ENCODE measurements around the gene MAD1L1.

MAD1L1 gene

DNA sequence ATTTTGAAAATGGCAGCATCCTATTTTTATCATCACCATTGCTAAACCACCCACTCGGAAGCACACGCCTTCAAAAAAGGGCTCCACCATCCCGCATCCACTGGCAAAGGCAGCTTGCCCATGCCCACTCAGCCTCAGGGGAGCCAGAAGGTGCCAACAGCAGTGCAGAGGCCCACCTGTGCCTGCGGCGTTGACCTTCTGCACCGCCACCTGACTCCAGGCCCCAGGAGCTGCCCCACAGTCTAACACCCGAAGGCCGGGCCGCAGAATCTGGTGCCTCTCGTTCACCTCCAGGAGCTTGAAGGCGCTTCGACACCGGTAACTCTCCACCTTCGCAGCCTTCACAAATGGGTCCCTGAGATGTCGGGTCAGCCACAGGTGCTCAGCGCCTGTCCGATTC lies 6.5 kb upstream of the MAD1L1 start:
- H3K4me3 ChIP-seq (ENCODE audit: low read length in 2 of 2), result no peak overlapping the region
- H3K9ac ChIP-seq (ENCODE audit: low read length in 2 of 2), result no peak overlapping the region
- no peaks in the 10 kb centered on the region for H3K27me3 ChIP-seq (ENCODE audit: control insufficient read depth in 1 of 2, insufficient read depth in 2 of 2, low read length in 2 of 2)
- no peak overlapping the region for H3K27ac ChIP-seq (ENCODE audit: low read length)
- peaks cover 18% of the 10 kb centered on the region for H3K4me1 ChIP-seq (ENCODE audit: control insufficient read depth, insufficient read depth, low read length)
- no peaks in the 10 kb centered on the region for H3K9me3 ChIP-seq (ENCODE audit: control insufficient read depth in 2 of 2, low read length in 2 of 2)
- peaks cover 22 to 32% of the 10 kb centered on the region in 2 donors for H3K36me3 ChIP-seq (ENCODE audit: control insufficient read depth in 2 of 2, insufficient read depth in 2 of 2, low read length in 2 of 2)

DNA sequence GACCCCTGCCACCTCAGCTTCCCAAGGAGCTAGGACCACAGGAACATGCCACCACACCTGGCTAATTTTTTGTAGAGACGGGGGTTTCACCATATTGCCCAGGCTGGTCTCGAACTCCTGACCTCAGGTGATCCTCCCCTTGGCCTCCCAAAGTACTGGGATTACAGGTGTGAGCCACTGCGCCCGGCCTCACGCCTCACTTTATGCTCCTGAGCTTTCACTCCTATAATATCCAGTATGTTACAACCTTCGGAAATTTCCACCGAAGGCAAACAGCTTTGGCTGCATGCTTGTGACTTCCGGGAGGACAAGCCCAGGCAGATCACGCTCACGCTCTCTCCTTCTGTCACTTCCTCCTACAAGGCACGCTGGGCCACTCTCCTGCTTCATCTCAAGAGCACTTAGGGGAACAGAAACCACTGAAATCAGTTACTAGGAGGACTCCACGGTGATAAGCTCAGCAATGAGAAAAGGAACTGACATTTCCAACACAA lies 4.4 kb upstream of the MAD1L1 start:
- H3K4me3 ChIP-seq (ENCODE audit: low read length in 2 of 2), result no peak overlapping the region
- H3K9ac ChIP-seq (ENCODE audit: low read length in 2 of 2), result no peak overlapping the region
- peaks cover 22 to 33% of the 10 kb centered on the region in 2 donors for H3K36me3 ChIP-seq (ENCODE audit: control insufficient read depth in 2 of 2, insufficient read depth in 2 of 2, low read length in 2 of 2)
- H3K27ac ChIP-seq (ENCODE audit: low read length), result no peak overlapping the region
- H3K27me3 ChIP-seq (ENCODE audit: control insufficient read depth in 1 of 2, insufficient read depth in 2 of 2, low read length in 2 of 2), result no peaks in the 10 kb centered on the region
- peaks cover 22% of the 10 kb centered on the region for H3K4me1 ChIP-seq (ENCODE audit: control insufficient read depth, insufficient read depth, low read length)
- no peaks in the 10 kb centered on the region for H3K9me3 ChIP-seq (ENCODE audit: control insufficient read depth in 2 of 2, low read length in 2 of 2)

- Histone ChIP-seq H3K4me1 (ENCODE audit: control insufficient read depth, insufficient read depth, low read length) (peaks cover 26% of the 10 kb centered on the region), H3K36me3 (ENCODE audit: control insufficient read depth in 2 of 2, insufficient read depth in 2 of 2, low read length in 2 of 2) (peaks cover 22 to 30% of the 10 kb centered on the region in 2 donors), H3K27me3 (ENCODE audit: control insufficient read depth in 1 of 2, insufficient read depth in 2 of 2, low read length in 2 of 2) (no peaks in the 10 kb centered on the region), H3K4me3 (ENCODE audit: low read length in 2 of 2) (no peak overlapping the region), H3K27ac (ENCODE audit: low read length) (no peak overlapping the region), H3K9me3 (ENCODE audit: control insufficient read depth in 2 of 2, low read length in 2 of 2) (no peaks in the 10 kb centered on the region), H3K9ac (ENCODE audit: low read length in 2 of 2) (no peak overlapping the region)
Observed at GRCh38 chr7:2233926-2234325, 1.2 kb upstream of the MAD1L1 start.

DNA sequence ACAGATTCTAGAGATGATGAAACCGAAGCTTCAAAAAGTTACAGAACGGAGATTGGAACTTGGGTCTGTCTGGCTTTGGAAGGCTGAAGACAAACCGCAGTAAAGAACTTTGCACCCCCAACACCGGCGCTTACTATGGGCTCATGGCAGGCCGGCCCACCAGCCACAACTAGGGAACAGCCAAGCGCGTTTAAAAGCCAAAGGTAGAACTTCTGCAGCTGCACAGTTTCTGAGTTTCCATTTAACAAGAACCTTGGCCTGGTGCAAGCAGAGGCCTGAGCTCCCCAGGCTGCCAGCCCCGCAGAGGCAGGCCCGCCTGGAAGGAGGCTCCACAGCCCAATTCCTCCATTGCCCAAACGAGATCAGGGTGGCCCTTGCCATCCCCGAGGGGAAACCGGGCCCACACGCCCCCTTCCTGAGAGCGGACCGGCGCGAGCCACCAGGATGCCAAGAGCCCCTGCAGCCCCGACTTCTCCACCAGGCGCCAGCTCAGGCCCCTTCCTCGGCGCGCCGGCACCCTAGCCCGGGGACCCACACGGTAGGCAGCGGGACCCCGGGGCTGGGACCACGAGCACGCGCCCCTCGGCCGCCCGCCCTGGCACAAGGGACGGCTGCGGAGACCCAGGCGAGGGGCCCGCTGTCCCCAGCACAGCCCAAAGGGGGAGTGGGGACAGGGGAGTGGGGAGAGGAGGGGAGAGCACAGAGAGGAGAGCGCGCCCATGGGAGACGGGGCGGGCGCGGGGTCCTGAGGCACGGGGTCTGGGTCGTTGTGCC lies 566 bp downstream of the MAD1L1 start:
- Histone ChIP-seq H3K4me3 (ENCODE audit: low read length in 2 of 2) (peak overlapping the region; percentile 88 to 95), H3K9me3 (ENCODE audit: control insufficient read depth in 2 of 2, low read length in 2 of 2) (no peaks in the 10 kb centered on the region), H3K4me1 (ENCODE audit: control insufficient read depth, insufficient read depth, low read length) (peaks cover 26% of the 10 kb centered on the region), H3K27me3 (ENCODE audit: control insufficient read depth in 1 of 2, insufficient read depth in 2 of 2, low read length in 2 of 2) (no peaks in the 10 kb centered on the region), H3K27ac (ENCODE audit: low read length) (peak overlapping the region; percentile 24), H3K9ac (ENCODE audit: low read length in 2 of 2) (peak overlapping the region; percentile 80 to 84), H3K36me3 (ENCODE audit: control insufficient read depth in 2 of 2, insufficient read depth in 2 of 2, low read length in 2 of 2) (peaks cover 11 to 23% of the 10 kb centered on the region in 2 donors)

GRCh38 chr7:2230882-2231281 lies 1.9 kb downstream of the MAD1L1 start:
- Histone ChIP-seq H3K9me3 (ENCODE audit: control insufficient read depth in 2 of 2, low read length in 2 of 2) (no peaks in the 10 kb centered on the region), H3K9ac (ENCODE audit: low read length in 2 of 2) (no peak overlapping the region), H3K36me3 (ENCODE audit: control insufficient read depth in 2 of 2, insufficient read depth in 2 of 2, low read length in 2 of 2) (peaks cover 4 to 19% of the 10 kb centered on the region in 2 donors), H3K4me1 (ENCODE audit: control insufficient read depth, insufficient read depth, low read length) (peaks cover 26% of the 10 kb centered on the region), H3K27me3 (ENCODE audit: control insufficient read depth in 1 of 2, insufficient read depth in 2 of 2, low read length in 2 of 2) (no peaks in the 10 kb centered on the region), H3K4me3 (ENCODE audit: low read length in 2 of 2) (no peak overlapping the region), H3K27ac (ENCODE audit: low read length) (no peak overlapping the region)

DNA sequence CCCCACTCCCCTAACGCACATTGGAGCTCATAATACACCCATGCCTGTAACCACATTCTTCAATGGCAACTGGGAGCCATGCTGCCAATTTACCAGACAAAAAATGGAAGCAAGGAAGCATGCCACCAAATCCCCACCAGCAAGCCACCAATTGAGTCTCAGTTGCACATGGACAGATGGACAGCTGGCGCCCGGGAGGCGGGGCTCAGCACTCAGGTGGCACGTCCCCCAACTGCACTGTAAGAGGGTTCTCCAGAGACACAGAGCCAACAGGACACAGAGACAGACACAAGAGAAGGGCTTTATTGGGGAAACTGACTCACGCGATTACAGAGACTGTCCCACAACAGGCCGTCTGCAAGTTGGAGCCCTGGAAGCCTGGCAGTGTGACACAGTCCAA lies 2.5 kb downstream of the MAD1L1 start:
- Histone ChIP-seq H3K4me1 (ENCODE audit: control insufficient read depth, insufficient read depth, low read length) (peaks cover 26% of the 10 kb centered on the region), H3K4me3 (ENCODE audit: low read length in 2 of 2) (no peak overlapping the region), H3K9me3 (ENCODE audit: control insufficient read depth in 2 of 2, low read length in 2 of 2) (no peaks in the 10 kb centered on the region), H3K27ac (ENCODE audit: low read length) (no peak overlapping the region), H3K36me3 (ENCODE audit: control insufficient read depth in 2 of 2, insufficient read depth in 2 of 2, low read length in 2 of 2) (peaks cover 4 to 24% of the 10 kb centered on the region in 2 donors), H3K9ac (ENCODE audit: low read length in 2 of 2) (no peak overlapping the region), H3K27me3 (ENCODE audit: control insufficient read depth in 1 of 2, insufficient read depth in 2 of 2, low read length in 2 of 2) (no peaks in the 10 kb centered on the region)

DNA sequence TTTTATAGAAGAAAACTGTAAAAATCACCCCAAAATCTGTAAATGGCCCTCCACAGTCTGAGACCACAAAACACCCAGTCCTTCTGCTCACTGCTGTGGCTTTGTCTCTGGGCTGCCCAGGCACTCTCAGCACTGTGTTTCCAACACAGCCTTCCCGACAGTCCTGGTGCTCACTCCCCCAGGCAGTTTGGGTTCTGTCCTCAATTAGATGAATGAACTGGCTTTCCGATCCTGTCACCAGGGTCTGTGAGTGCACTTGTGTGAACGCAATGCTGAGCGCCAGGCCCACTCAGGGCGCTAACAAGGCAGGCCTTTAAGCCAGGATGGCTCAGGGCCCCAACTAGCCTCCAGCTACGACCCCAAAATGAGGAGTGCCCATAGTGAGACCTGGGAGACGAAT lies 3.3 kb downstream of the MAD1L1 start:
- Histone ChIP-seq H3K36me3 (ENCODE audit: control insufficient read depth in 2 of 2, insufficient read depth in 2 of 2, low read length in 2 of 2) (peaks cover 4 to 24% of the 10 kb centered on the region in 2 donors), H3K4me3 (ENCODE audit: low read length in 2 of 2) (no peak overlapping the region), H3K4me1 (ENCODE audit: control insufficient read depth, insufficient read depth, low read length) (peaks cover 26% of the 10 kb centered on the region), H3K9me3 (ENCODE audit: control insufficient read depth in 2 of 2, low read length in 2 of 2) (no peaks in the 10 kb centered on the region), H3K27ac (ENCODE audit: low read length) (no peak overlapping the region), H3K27me3 (ENCODE audit: control insufficient read depth in 1 of 2, insufficient read depth in 2 of 2, low read length in 2 of 2) (no peaks in the 10 kb centered on the region), H3K9ac (ENCODE audit: low read length in 2 of 2) (no peak overlapping the region)

DNA sequence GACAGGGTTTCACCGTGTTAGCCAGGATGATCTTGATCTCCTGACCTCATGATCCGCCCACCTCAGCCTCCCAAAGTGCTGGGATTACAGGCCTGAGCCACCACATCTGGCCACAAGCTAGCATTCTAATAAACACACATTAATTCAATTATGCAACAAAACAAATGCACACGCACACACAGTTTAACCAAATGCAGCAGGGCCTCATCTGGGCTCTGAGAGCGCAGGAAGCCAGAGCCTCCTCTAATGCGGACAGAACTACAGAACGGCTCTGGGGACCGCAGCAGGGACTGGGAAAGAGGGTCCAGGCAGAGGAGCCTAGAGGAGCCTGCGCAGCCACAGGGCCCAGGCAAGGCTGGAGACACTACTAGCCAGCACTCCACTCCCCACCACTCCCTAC lies 3.8 kb downstream of the MAD1L1 start:
- no peak overlapping the region for H3K27ac ChIP-seq (ENCODE audit: low read length)
- H3K4me3 ChIP-seq (ENCODE audit: low read length in 2 of 2), result no peak overlapping the region
- H3K36me3 ChIP-seq (ENCODE audit: control insufficient read depth in 2 of 2, insufficient read depth in 2 of 2, low read length in 2 of 2), result peaks cover 5 to 22% of the 10 kb centered on the region in 2 donors
- no peaks in the 10 kb centered on the region for H3K27me3 ChIP-seq (ENCODE audit: control insufficient read depth in 1 of 2, insufficient read depth in 2 of 2, low read length in 2 of 2)
- H3K9ac ChIP-seq (ENCODE audit: low read length in 2 of 2), result no peak overlapping the region
- peaks cover 26% of the 10 kb centered on the region for H3K4me1 ChIP-seq (ENCODE audit: control insufficient read depth, insufficient read depth, low read length)
- H3K9me3 ChIP-seq (ENCODE audit: control insufficient read depth in 2 of 2, low read length in 2 of 2), result no peaks in the 10 kb centered on the region

- no peak overlapping the region for H3K27ac ChIP-seq (ENCODE audit: low read length)
- no peaks in the 10 kb centered on the region for H3K27me3 ChIP-seq (ENCODE audit: control insufficient read depth in 1 of 2, insufficient read depth in 2 of 2, low read length in 2 of 2)
- H3K9ac ChIP-seq (ENCODE audit: low read length in 2 of 2), result no peak overlapping the region
- peaks cover 5 to 22% of the 10 kb centered on the region in 2 donors for H3K36me3 ChIP-seq (ENCODE audit: control insufficient read depth in 2 of 2, insufficient read depth in 2 of 2, low read length in 2 of 2)
- H3K4me1 ChIP-seq (ENCODE audit: control insufficient read depth, insufficient read depth, low read length), result peaks cover 17% of the 10 kb centered on the region
- H3K4me3 ChIP-seq (ENCODE audit: low read length in 2 of 2), result no peak overlapping the region
- H3K9me3 ChIP-seq (ENCODE audit: control insufficient read depth in 2 of 2, low read length in 2 of 2), result no peaks in the 10 kb centered on the region
Observed at GRCh38 chr7:2227699-2228098, 5.0 kb downstream of the MAD1L1 start.

GRCh38 chr7:2225830-2226229 lies 6.9 kb downstream of the MAD1L1 start:
- H3K36me3 ChIP-seq (ENCODE audit: control insufficient read depth in 2 of 2, insufficient read depth in 2 of 2, low read length in 2 of 2), result peaks cover 10 to 31% of the 10 kb centered on the region in 2 donors
- no peak overlapping the region for H3K27ac ChIP-seq (ENCODE audit: low read length)
- no peak overlapping the region for H3K4me3 ChIP-seq (ENCODE audit: low read length in 2 of 2)
- no peaks in the 10 kb centered on the region for H3K27me3 ChIP-seq (ENCODE audit: control insufficient read depth in 1 of 2, insufficient read depth in 2 of 2, low read length in 2 of 2)
- peaks cover 3% of the 10 kb centered on the region for H3K4me1 ChIP-seq (ENCODE audit: control insufficient read depth, insufficient read depth, low read length)
- no peaks in the 10 kb centered on the region for H3K9me3 ChIP-seq (ENCODE audit: control insufficient read depth in 2 of 2, low read length in 2 of 2)
- no peak overlapping the region for H3K9ac ChIP-seq (ENCODE audit: low read length in 2 of 2)

GRCh38 chr7:2225336-2225735 lies 7.4 kb downstream of the MAD1L1 start:
- no peak overlapping the region for H3K9ac ChIP-seq (ENCODE audit: low read length in 2 of 2)
- H3K27ac ChIP-seq (ENCODE audit: low read length), result no peak overlapping the region
- no peaks in the 10 kb centered on the region for H3K27me3 ChIP-seq (ENCODE audit: control insufficient read depth in 1 of 2, insufficient read depth in 2 of 2, low read length in 2 of 2)
- H3K4me3 ChIP-seq (ENCODE audit: low read length in 2 of 2), result no peak overlapping the region
- no peaks in the 10 kb centered on the region for H3K9me3 ChIP-seq (ENCODE audit: control insufficient read depth in 2 of 2, low read length in 2 of 2)
- H3K4me1 ChIP-seq (ENCODE audit: control insufficient read depth, insufficient read depth, low read length), result no peaks in the 10 kb centered on the region
- H3K36me3 ChIP-seq (ENCODE audit: control insufficient read depth in 2 of 2, insufficient read depth in 2 of 2, low read length in 2 of 2), result peaks cover 10 to 33% of the 10 kb centered on the region in 2 donors
